Stimulated activated CD4-positive, alpha-beta T cell treated with anti-CD3 and anti-CD28 coated beads, TNF-alpha, amount 100 ng/mL, for 4 hours (primary cell): ENCODE measurements around the gene TEDC2.
A peak's percentile ranks its signal among the peaks of the same experiment; 100 is the strongest.
"Not testable (repeated sequence)": the region's sequence is repeated elsewhere in the genome, so short reads cannot be mapped to it uniquely, and the experiment has no call there.

ENCODE experiments used
- DNase-seq, 3 experiments: peaks; one replicate each; pipeline ENCODE4 v3.0.0-alpha.2; 2020; ENCODE audit warnings: low read depth in 3 of 3

Gene TEDC2

DNA sequence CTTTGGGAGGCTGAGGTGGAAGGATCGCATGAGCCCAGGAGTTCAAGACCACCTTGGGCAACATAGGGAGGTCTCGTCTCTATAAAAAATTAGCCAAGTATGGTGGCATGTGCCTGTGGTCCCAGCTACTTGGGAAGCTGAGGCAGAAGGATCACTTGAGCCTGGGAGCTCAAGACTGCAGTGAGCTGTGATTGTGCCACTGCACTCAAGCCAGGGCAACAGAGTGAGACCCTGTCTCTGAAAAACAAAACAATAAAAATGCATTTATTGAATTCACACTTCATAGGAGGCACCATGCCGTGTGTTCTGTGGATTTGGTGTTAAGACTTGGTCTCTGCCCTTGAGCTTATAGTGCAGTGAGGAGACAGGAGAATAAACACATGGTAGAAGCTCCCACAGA lies 17.4 kb downstream of the TEDC2 start:
- no peak for DNase-seq

DNA sequence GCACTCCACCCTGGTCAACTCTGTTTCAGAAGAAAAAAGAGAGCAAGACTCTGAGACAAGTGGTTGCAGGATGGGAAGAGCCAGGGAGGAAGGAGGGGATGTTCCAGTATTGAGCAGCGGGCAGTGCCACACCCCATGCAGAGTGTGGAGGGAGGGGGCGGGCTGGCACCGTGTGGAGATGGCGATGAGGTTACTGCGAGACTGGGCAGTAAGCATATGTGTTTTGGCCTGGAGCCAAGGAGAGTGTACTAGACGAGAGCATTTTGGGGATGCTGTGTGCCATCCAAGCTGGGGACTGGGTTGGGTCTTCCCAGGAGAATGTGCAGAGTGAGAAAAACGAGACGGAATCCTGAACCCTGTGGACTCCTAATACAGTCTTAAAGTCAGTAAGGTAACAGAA lies 18.4 kb downstream of the TEDC2 start:
- DNase-seq: no peak

DNA sequence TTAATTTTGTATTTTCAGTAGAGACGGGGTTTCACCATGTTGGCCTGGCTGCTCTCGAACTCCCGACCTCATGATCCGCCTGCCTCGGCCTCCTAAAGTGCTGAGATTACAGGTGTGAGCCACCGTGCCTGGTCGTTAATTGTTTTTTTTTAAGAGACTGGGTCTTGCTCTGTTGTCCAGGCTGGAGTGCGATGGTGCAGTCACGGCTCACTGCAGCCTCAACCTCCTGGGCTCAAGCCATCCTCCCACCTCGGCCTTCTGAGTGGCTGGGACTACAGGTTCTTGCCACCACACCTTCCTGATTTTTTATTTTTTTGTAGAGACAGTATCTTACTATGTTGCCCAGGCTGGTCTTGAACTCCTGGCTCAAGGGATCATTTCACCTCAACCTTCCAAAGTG lies 20.1 kb downstream of the TEDC2 start:
- DNase-seq: not testable (repeated sequence)

DNA sequence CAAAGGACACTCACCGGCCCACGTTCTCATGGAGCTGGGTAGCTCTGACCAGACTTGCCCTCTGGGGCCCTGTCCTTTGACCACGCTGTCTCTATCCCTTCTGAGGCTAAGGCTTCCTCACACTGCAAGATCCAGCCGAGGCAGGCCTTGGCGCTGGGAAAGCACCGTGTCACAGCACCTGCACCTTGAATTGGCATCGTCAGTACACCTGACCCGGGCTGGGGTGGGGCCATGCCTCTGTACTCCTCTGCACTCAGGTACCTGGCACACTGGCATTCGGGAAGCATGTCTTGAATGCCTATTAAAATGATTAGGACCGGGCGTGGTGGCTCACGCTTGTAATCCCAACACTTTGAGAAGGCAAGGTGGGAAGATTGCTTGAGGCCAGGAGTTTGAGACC lies 21.0 kb downstream of the TEDC2 start:
- no peak for DNase-seq

DNA sequence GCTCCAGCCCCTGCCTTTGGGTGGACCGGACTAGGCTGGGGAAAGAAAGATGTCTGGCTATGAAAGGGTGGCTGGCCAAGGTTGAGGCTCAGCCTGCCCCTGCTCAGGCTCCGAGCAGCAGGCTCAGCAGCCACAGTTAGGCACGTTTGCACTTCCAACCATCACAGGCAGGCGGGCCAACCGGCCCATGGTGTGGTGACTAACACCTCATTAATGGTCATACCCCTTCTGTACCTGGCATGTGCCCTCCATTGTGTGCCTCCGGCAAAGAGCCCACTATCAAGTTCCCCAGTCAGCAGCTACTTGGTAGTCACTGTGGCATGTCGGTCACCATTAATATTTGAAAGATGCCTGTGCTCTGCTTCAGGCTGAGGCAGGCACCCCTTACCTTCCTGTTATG lies 21.8 kb downstream of the TEDC2 start:
- no peak for DNase-seq

DNA sequence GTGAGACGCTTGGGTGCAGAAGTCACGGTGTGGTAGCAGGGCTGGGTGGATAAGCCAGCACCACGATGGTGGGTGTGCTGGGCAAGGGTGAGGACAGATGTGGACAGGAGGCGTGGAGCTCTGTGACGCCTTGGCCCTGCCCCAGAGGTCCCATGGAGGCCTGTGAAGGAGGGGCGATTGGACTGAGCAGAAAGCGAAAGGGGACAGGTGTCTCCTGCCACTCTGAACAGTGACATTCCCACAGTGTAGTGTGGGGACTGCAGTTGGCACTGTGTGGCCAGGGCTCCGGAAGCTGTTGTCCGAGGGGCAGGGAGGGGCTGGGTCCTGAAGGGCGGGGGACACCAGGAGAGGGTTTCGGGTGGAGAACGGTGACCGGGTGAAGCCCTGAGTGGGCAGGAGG lies 22.3 kb downstream of the TEDC2 start:
- DNase-seq: no peak

DNA sequence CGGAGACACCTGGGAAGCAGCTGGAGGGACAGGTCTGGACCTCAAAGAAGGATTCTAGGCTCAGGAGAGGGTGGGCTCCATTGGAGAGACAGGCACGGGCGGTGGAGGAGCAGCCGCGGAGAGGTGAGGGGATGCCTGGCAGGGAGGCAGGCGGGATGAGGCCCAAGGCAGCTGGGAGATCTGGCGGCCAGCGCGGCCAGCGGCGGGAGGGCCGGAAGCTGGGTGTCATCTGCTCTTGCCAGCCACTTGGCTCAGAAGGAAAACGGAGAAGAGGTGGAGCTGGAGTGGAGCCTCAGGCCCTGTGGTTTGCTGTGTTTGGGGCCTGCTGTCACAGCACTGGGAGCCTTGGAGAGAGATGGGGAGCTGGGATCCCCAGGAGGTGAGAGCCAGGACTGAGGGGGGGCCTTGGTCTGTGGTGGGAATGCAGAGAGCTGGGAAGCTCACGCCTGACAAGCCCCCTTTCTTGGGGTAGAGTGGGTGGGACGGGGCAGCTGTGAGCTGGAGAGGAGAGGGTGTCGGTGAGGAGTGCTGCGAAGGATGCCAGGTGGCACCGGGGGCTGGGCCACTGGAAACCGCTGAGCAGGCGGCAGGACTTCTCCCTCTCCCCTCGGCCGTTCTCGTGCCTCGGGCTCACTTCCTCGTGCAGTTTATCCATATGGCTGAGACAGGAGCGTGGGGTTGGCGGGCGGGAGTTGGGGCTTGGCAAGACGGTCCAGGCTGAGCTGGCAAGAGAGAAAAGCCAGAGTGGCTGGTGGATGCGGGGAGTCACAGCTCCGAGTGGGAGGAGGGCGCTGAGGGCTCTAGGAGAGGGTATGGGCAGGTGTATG lies 23.0 kb downstream of the TEDC2 start:
- no peak for DNase-seq

DNA sequence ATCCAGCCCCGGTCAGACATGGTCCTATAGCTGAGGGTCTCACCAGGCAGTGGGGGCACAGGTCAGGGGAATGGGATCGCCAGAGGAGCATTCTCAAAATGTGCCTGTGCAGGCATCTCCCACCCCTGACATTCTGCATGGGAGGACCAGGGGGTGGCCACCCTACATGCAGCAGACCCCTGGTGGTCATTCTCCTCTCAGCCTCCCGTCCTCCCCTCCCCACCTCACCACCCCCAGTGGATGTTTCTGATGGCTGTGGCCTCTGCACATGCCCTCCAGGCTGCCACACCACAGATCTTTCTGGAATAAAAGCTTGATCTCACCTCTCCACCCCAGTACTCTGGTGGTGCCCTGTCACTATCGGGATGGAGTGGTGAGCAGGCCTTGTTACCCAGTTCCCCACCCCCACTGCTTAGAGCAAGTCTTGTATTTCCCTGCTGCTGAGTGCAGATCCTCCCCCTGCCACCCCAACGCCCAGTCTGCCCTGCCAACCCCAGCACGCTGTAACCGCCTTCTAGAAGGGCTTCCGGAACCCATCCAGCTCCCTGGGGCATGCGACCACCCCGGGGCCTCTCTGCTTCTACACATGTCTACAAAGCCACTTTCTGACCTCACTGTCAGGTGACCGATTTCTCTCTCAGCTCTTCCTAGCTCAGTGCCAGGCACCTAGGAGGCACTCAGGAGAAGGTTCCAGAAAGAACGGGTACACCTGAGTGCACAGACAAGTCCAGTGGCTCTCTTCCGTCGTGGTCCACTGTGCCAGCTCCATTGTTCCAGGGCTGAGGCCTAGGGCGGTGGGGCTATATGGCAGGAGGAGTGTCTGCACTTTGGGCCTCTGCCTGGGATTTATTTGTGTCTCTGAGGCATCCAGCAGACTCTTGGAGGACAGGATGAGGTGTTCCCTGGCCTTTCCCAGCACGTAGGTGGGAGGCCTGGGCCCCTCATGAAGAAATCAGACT lies 24.3 kb downstream of the TEDC2 start:
- DNase-seq: no peak

DNA sequence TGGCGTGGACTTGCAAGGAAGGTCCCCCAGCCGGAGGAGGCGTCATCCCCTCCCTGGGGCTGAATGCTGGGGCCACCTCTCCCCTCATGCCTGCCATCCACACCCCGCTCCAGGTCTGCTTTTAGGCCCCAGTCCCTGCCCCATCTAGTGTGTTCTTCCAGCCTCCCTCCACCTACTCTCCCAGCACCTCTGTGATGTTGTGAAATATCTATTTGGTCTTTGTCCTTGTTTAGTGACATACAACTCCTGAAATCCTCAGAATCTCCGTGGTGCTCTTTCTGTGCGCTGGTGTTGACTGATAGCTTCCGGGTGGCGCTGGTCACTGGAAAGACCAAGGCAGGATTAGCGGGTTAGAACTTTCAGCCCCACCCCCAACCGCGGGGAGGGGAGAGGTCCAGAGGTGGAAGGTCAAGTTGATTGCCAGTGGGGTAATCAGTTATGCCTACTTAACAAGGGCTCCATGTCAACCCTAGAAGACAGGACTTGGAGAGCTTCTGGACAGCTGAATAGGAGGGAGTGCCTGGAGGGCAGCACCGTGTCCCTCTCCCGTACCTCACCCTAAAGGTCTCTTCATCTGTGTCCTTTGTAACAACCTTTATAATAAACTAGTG lies 25.1 kb downstream of the TEDC2 start:
- DNase-seq: no peak

DNA sequence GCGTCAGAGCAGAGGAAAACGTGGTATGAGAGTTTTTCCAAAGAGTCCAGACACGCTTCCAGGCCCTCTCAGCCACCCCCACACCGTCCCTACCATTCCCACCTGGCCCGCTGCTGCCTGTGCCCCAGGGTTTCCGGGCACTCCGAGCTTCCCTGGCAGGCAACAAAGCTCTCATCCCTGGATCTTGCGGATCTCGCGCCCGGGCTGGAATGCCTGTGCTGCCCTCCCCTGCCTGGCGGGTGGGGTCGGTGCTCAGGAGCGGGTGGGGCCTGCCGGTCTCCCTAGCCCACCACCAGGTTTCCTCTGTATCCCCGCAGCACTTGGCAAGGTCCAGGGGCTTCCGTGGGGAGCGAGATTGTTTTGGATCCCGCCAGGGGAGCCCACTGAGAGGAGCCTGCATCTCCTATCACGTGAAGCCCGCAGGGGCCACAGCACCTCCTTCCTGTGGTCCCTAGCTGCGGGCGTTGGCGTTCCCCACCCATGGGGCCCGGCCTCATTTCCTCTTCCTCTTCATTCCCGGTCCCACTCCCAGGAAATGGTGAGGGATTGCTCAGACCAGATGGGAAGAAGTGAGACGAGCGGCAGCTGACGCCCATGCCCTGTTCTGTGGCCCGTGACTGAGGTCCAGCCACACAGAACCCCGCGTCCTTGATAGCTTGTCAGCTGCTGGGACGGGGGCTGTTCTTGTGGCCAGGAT lies 26.1 kb downstream of the TEDC2 start:
- DNase-seq: no peak

DNA sequence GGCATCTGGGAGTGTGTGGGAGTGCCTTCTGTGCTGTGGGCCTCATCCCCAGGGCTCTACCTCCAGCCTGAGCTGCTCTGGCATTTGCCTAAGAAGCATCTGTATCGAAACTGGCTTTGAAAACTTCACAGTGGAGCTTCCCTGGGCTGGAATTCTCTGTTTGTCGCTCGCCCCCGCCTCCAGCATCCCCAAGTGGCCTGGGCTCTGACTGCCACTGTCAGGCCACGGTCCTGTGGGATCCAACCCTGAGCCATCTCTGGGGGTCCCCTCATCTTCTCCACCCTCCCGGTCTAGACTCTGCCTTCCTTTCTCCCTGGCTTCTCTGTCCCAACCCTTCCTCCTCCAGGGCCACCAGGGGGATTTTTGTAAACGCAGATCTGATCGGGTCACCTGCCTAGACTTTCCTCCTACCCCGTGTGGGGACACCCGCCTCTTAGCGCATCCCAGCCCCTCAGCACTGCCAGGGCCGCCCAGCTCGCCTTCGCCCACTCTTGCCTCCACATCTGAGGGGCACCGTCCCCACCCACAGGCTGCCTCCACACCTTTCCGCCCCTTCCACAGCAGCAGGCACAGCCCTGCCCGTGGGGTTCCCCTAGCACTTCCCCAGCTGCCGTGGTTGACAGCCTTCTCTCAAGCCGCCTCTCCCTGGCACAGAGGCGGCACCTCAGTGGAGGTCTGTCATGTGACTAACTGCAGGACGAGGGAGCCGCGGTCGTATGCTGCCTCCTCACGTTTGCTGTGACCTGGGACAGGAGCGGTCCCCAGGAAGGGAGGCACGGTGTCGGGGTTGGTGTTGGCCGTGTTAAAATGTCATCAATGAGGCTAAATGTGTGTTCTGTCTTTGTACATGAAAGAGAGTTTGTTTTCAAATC lies 27.0 kb downstream of the TEDC2 start:
- DNase-seq: peak in 2 of 3 experiments; percentile 69 to 79

DNA sequence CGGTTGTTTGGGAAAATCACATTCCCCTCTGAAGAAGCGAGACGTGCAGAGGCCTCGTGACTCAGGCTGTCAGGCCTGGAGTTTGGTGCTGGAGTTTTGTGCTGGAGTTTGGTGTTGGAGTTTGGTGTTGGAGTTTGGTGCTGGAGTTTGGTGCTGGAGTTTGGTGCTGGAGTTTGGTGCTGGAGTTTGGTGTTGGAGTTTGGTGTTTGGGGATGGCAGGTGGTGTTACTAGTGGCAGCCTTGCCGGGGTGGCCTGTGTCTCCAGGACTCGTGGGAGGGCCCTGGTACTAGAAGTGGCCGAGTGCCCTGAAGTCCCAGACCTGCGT lies 27.6 kb downstream of the TEDC2 start:
- no peak for DNase-seq

DNA sequence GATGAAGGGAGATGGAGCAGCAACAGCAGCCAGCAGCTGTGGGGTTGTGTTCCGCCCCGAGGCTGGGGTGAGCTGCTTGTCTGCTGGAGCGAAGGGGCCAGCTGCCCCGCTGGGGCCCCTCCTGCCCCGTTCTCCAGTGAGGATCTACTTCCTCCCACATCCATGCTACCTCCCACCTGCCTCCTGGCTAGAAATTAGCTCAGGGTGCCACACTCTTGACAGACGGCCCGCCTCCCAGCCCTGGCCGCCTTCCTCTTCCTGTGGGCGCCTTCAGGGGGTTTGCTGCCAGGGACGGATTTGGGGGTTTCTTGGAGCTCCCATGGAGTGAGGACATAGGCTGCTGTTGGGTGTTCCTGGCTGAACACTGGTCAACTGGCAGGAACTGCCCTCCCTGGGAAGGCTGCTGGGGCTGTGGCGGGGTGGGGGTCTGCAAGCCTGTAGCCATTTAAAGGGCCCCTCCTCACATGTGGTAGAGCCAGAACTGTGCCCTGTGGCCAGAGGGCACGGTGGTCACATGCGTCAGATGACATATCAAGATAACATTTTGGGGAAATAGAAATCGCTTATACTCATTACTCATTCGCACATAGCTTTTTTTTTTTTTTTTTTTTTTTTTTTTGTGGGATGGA lies 28.1 kb downstream of the TEDC2 start:
- no peak for DNase-seq

DNA sequence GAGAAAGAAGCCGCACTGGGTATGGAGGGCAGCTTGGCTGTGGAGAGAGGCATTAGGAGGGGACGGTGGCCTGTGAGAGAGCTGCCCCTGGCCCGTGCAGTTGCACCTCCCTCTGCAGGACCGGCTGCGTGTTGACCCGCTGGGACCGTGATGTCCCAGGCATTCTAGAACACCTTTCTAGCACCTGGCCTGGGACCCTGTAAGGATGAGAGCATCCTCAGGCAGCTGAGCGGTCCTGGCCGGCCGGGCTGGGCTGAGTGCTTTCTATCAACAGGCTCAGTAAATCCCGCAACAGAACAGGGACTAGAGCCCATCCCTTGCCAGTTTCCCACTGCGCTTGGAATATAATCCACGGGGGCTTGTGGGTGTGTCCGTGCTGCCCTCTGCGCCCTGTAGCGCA lies 29.7 kb downstream of the TEDC2 start:
- DNase-seq: no peak

DNA sequence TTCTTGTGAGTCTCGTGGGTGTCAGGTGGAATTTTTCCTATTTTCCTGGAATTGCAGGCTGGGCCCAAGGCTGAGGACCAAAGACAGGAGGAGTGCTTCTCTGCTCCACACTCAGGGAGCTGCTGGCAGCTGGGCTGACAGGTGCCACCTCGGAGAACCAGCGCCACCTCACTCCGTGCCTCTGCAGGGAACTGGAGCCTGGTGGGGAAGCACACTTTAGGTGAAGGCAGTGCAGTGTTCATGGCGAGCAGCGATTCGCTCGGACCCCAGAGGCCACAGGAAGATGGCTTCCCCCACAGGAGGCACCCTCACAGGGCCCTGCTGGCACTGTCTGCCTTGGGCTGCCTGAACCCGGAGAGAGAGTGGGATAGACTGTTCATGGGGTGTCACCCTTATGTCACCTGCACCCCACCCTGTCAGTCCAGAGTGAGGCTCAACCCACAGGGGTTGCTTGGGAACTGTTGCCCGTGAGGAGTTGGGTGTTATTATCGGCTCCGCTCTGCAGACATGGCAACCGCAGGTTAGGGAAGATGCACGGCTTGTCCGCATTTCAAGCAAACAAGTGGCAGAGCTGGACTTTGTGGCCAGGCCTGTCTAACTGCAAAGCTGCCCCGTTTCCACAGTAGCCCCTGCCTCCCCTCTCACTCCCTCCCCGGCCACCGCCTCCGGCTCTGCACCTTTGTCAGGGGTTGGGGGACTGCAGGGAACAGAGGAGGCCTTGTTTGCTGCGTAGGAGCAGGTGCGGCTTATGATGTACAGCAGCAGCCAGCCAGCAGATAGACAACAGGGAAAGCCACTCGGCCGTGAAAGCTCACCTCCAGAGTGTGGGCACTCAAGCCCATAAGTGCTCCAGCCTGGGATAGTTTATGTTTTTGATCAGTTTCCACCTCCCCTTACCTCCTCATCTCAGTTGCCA lies 30.5 kb downstream of the TEDC2 start:
- DNase-seq: no peak

DNA sequence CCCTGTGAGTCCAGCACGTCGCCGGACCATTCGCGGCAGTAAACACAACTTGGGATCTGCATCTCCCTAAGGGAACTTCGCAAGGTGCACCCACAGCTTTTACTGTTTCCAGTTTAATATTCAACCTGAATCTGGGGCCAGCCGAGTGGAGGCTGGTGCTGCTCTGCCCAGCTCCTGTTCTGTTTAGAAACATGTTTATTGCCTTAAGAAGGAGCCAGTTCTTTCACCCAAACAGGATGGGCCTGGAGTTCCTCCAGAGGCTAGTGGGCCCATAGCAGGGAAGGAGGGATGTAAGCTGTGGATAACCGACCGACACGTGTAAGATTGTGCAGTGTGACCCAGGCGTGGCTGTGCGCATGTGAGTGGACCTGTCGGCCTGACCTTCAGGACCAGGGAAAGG lies 32.4 kb downstream of the TEDC2 start:
- DNase-seq: no peak

DNA sequence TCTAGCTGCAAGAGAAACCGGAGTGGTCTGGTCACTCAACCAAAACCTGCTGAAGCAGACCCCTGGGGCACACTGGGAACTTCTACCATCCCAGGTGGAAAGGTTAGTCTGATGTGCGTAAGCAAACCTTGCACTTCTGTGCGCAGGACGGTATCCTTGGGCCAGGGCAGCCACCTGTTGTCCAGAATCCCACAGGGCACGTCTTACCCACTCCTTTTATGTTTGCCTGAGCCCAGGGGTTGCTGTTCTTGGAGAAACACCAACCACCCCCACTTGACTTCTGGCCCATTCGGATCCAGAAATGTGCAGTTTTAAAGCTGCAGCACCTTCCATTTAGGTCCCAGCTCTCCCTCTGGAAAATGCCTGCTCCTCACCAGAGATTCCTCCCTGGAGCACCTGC lies 33.7 kb downstream of the TEDC2 start:
- no peak for DNase-seq

DNA sequence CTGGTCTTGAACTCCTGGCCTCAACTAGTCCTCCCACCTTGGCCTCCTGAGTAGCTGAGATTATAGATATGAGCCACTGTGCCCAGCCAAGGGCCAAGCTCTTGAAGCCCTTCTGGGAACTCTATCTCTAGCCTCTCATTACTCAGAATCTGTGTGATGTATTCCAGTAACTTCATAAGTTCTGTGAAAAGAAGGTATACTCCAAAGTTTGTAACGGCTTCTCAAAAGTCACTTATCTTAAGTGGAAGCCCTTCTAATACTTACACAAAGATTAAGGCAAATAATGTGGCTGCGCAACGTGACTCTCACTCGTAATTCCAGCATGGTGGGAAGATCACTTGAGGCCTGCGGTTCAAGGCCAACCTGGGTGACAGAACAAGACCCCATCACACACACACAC lies 34.7 kb downstream of the TEDC2 start:
- no peak for DNase-seq

DNA sequence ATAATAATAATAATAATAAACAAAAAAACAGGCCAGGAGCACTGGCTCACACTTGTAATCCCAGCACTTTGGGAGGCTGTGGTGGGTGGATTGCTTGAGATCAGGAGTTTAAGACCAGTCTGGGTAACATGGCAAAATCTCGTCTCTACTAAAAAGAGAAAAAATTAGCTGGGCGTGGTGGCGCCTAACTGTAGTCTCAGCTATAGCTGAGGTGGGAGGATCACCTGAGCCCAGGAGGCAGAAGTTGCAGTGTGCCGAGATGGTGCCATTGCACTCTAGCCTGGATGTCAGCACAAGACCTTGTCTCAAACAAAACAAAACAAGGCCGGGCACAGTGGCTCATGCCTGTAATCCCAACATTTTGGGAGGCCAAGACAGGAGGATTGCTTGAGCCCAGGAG lies 35.1 kb downstream of the TEDC2 start:
- DNase-seq: no peak
